EL (cell line): ENCODE measurements around the gene CCDC27.

Source experiments
- DNase-seq: peaks from one replicate; pipeline ENCODE4 v3.0.0-alpha.2; 2016

Gene CCDC27

DNA sequence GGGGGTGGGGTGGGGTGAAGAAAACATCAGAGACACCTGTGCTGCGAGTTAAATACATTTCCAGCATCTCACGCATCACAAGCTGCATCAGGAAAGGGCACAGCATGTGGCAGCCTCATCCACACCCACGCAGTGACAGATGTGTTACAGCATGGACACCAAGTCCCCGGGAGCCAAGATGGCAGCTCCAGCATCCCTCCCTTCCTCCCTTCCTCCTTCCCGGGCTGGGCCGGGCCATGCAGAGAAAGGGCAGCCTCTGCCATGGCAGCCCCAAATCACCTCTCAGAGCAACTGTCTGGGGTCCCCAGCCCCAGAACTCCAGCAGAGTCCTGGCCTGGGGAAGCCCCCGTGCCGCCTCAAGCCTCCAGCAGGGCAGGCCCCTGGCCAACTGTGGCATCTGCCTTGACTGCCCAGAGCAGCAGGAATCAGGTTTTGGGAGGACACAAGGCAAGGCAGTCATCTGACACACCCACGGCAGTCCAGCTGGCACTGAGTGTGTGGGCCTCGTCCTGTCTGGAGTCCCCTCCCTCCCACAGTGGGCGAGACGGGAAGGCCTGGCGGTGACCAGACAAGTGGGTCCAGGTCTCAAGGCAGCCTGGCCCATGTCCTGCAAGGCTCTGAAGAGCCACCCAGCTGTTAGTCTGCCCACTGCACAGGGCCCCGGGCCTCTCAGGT lies 26.5 kb downstream of the CCDC27 start:
- no peak for DNase-seq

DNA sequence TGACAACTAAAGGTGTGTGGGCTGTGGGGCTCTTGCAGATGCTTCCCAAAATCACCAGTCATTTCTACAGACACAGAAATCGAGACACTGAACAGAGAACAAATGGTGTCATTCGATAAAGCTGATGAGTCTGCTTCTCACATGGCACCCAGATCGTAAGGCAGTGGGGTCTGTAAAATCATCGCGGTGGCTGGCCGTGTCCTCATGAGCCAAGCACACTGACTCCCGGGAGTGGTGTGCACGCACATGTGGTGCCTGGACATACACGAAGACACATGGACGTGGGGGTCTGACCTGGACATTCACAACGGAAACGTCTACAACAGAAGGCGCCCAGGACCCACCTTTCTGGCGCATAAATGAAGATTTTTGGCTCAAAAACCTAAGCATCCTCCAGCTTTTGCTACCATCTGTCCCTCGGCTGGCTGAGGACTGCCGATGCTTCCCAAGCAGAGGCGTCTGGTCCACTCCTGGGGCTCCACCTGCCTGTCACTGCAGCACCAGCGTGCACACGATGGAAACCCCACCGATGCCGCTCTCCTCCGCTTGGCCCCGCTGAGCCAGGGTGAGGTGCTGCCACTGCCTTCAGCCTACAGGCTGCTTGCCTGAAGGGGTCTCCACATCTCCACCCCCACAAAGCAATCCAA lies 27.1 kb downstream of the CCDC27 start:
- no peak for DNase-seq

DNA sequence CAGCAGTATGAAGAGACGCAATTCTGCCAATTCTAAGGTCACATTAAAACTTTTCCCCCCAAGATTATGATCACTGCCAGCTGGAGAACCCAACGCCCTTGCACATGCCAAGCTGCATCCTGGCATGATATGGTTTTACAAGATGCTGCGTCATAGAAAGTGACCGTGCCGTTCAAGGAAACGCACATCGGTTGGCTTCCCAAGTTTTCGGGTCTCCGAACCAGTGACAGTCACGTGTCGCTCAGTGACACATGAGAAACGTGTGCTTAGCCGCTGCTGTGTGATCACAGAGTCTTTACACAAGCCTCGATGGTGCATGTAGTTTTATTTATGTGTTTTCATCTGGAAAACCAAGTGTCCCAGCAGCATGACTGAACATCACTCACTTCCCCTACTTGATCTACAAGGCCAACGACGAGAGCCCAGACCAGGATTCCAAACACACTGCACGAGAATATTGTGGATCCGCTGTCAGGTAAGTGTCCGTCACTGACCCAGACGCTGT lies 27.7 kb downstream of the CCDC27 start:
- DNase-seq: no peak

DNA sequence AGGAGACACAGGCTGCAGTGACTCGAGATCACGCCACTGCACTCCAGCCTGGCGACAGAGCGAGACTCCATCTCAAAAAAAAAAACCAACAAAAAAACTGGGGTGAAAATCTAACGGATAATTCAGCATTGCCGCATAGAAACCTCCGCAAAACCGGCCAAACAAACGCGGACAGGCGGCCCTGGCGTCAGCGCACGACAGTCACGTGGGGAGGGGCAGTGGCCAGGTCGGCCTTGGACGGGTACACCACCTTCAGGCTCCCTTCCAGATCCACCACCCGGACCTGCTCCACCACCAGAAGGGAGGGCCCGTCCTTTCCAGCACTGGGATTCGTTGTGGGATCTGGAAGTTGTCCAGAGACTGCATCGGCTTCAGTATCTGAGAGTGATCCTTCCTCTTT lies 28.7 kb downstream of the CCDC27 start:
- DNase-seq: no peak

DNA sequence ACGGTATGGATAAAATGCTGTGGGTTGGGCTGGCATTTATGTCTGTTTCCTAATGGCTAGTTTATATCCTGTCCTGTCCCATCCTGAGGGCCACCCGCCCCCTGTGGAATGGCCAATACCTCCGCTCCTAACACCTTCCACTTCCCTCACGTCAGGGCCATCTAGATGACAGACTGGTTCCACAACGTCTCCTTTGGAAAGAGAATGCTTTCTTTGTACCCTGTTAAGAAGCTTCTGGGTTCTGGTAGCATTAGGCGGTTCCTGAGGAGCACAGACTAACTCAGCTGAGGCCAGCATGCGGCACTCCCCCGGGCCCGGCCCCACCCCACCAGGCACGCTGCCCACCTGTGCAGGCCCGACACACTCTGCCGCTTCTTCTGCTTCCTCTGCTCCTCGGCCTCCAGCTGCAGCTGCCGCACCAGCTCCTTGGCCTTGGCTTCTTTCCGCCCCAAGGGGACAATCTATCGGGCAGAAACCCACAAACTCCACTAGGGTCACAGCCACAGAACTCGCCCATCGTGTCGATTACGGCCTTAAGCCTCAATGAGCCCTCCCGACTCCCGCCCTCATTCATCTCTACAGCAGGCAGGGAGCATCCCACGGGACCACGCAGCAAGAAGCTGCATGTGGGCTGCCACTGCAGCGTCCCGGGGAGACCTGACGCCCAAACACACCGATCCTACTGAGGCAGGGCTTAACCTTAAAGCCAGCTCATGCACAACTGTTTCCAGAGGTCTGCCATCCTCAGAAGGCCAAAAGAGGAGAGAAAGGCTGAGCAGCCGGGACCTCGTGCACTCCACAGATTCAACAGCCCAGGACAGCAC lies 31.6 kb downstream of the CCDC27 start:
- DNase-seq: no peak

DNA sequence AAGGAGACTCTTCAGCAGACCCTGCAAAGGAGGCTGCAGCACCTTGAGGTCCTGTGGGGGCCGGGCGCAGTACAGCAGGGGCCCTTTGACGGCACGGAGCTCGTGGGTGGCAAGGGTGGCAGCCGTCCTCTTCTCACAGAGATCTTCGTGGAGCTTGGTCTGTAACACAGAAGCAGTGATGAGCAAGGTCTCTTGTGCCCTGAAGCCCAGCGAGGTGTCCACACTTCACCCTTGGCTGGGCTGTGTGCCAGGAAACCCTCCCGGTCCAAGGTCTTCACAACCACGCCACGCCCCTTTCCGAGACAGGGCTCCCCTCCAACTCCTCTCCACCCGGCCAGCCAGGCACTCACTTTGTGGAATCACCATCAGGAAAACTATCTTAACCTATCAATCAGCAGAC lies 32.8 kb downstream of the CCDC27 start:
- DNase-seq: no peak

DNA sequence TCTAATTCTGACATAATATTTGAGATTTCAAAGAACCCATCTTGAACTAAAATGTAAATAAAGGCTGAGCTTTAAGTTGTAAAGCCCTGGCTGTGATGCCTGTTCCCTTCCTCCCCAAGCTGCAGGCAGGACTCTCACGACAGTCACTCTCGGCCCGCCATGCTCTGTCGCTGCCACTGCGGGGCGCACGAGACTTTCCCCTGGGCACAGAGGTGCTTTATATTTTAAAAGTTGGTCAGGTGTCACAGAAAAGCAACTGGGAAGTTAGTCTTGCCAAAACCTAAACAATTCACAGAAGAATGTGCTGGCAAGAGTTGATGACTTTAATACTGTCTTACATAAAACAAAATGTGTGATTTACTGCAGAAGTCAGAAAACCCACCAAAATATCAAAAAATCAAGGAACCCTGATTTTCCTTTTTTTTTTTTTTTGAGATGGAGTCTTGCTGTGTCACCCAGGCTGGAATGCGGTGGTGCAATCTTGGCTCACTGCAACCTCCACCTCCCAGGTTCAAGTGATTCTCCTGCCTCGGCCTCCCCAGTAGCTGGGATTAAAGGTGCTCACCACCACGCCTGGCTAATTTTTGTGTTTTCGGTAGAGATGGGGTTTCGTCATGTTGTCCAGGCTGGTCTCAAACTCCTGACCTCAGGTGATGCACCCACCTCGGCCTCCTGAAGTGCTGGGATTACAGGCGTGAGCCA lies 33.4 kb downstream of the CCDC27 start:
- DNase-seq: no peak

DNA sequence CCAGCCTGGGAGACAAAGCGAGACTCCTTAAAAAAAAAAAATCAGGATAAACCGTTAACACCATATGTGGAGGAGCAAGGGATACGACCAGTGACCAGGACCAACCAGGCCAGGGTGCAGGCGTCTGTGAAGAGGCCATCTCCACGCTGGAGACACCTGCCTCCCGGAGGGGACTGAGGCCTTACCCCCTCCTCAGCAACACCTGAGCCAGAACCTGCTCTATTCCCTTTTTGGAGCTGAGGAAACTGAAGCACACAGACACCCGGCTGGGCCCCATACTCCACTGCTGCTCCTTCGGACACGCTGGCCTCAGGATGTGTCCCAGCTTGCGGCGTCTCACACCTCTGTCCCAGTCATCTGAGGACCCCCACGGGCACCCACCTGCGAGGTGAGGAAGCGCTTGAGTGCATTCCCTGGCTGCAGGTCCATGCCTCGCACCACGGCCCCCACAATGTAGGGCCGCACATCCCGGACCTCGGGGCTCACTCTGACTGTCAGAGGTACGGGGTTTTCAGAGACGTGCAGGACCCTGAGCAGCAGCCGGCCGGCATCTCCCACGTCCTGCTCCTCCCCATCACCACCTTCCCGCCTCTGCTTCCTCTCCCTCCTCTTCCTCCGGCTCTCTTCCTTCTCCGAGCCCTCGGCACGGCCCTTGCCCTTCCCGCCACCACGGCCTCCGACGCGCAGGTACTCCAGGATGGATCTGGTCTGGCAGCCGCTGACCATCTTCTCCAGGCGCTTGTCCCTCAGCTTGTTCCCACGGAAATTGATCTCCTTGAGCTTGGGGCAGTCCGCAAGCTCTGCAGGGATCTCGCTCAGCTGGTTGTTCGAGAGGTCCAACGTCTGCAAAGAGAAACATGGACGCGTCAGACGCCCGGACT lies 34.5 kb downstream of the CCDC27 start:
- no peak for DNase-seq

DNA sequence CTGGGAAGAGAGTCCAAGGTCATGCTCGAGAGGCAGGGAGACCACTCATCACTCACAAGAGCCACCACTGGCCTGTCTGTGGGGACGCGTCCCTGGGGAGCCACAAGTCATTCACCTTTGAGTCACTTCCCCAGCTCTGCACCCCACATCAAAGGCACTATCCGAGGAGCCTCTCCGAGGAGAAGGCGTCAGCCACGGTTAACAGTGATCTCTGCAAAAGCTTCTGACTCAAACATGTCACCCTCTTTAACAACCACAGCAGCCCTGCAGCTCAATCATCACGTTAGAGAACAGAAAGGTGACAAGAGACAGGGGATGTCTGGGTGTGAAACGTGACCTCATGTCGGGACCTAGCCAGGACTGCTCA lies 35.1 kb downstream of the CCDC27 start:
- no peak for DNase-seq

DNA sequence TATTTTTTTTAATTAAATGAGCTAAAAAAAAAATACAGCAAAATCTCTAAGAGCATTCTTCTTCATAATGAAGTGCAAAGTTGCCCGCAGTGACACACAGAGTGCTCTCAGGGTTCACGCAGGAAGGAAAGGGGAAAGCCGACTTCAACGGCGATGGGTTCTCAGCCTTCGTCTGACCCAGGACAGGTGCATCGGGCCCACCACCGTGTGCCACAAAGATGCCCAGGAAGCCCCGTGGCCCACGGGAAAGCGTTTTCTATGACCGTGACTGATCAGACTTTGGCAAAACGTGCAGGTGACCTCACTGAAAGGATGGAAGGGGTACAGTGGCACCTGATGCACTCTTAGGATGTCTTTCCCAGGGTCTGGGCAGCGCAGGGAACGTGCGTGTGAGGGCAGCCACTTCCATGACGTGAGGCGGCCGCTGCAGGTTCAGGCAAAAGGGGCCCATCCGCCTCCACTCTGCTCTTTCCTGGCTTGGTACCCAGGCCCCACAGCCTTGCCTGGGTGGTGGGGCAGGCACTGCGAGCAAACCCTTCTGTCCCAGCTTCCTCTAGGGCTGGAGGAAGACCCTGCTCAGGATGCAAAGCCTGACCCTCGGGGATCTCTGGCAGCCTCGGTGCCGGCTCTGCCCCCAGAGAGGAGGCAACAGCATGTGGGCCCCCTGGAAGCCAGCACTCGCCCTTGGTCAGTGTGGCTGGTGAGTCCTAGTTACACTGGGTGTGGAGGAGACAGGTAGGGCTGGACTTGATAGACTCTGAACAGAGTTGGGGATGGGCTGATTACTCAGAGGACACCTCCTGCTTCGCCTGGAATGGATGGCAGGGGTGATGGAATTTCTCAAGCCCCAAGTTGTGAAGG lies 35.7 kb downstream of the CCDC27 start:
- no peak for DNase-seq

DNA sequence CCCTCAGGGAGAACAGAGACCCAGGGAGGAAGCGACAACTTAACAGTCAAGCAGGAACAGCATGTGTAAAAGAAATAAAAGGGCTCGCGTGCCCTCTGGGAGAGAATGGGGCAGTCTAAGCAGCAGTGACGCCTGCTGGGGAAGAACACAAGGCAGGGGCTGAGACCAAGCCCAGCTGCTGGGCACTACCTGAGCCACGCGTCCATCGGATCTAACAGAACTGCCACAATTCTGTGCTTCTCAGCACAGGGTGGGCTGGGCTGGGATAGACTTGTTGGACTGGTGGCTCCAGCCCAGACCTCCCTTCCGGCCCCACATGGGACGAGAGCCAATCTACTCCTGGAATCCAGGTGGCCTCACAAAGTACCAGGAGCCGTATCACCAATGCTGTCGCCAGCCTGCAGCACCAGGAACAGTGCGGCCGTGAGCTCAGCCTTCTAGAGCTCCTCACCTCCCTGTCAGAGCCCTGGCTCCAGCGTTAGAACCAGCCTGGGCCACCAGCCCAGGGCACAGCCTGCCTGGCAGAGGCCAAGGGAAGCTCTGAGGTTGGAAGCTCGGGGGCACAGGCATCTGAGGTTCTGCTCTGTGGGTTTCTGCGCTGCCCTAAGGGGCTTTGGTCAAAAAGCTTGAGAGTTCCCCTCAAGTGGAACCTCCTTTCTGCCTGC lies 36.6 kb downstream of the CCDC27 start:
- DNase-seq: no peak

DNA sequence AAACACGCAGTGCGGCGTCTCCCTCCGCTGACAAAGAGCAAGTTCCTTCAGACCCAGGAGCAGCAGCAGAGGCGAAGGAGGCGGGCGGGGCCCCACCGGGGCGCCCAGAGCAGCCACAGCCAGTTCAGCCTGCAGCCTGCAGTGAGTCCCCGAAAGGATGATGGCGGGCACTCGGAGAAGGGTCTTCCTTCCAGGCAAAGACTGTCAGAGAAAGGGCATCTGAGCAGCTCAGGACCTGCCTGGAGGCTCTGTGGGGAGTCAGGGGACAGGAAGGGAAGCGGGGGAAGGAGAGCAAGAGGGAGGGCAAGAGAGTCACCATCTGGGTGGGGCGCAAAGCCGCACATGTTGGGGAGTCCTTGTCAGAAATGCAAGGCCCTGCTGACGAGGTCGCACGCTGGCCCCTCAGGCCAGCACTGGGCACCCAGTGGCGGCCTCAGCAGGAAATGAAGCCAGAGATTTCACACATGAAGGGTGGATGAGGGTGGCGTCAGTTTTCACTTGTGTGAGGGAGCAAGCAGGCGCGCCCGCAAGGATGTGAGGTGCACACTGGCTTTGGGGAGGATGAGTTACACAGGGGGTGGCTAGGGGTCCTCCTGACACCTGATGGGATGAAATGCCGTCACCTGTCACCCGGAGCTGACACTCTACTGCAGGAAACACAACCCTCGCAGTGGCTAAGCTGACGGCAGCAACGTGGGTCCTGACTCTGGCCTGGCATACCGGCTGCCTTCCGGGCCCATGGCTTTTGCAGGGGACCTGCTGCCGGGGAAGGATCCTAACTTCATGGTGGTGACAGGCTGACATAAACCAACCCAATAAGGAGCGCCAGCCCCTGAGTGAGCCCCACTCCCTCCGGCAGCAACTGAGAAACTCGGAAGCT lies 37.4 kb downstream of the CCDC27 start:
- DNase-seq: no peak

DNA sequence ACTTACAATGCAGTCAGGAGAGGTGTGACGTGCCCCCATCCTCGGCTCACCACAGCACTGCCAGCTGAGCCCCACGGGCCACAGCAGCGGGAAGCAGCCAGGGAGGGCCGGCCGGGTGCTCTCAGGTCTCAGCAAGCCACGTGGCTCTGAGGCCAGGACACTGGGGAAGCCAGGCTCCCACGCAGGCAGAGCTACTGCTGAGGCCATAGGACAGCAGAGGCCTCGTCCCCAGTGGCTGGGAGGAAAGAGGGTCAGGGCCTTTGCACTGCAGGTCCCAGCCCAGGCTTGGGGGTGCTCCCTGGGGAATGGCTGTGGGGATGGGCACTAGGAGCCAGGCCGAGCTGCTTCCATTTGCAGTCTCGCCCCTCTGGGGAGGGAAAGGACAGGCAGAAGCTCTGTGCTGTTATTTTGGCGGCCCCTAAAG lies 38.3 kb downstream of the CCDC27 start:
- no peak for DNase-seq

DNA sequence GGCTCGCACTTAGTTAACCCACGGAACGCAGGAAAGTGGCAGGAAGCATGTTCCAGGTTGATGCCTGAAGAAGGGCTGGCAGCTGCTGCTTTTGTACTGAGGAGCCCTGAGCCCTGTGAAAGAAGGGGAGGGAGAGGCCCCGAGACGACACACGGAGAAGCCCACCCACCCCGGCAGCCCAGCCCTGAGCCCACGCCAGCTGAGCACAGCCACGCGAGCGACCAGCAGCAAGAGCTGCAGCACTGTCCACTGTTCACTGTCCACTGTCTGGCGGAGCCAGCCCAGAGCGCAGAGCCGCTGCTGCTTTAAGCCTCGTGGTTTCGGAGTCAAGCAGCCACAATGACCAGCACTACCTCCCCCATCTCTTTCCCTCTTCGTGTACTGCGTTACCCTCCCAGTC lies 38.7 kb downstream of the CCDC27 start:
- DNase-seq: no peak

DNA sequence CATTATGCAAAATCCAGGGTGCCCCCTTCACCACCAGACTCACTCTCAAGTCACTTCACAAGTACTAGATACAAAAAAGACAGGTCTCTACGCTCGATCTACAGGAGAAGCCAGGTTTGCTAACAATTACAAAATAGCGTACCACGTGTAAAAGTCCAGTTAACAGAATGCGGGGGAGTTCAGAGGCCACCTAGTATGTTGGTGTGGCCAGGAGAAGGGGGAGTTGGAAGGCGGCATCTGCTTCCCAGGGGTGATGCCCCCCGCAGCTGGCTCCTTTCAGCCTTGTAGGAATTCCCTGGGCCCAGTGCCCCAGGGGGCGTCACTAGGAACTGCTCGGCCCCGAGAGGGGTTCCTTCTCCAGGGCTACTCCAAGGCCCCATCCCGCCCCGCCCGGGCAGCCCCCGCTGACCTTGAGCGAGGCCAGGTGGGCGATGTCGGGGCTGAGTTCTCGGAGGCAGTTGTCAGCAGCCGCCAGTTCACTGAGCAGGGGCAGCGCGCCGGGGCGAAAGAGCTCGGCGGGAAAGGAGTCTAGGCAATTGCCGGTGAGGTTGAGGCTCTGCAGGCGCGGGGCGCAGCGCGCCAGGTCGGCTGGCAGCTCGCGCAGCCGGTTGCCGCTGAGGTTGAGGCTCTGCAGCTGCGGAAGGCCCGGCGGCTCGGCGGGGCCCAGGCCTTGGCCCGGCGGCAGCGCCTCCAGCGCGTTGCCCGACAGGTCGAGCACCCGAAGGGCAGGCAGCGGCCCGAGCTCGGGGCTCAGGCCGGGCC lies 43.4 kb downstream of the CCDC27 start:
- no peak for DNase-seq

DNA sequence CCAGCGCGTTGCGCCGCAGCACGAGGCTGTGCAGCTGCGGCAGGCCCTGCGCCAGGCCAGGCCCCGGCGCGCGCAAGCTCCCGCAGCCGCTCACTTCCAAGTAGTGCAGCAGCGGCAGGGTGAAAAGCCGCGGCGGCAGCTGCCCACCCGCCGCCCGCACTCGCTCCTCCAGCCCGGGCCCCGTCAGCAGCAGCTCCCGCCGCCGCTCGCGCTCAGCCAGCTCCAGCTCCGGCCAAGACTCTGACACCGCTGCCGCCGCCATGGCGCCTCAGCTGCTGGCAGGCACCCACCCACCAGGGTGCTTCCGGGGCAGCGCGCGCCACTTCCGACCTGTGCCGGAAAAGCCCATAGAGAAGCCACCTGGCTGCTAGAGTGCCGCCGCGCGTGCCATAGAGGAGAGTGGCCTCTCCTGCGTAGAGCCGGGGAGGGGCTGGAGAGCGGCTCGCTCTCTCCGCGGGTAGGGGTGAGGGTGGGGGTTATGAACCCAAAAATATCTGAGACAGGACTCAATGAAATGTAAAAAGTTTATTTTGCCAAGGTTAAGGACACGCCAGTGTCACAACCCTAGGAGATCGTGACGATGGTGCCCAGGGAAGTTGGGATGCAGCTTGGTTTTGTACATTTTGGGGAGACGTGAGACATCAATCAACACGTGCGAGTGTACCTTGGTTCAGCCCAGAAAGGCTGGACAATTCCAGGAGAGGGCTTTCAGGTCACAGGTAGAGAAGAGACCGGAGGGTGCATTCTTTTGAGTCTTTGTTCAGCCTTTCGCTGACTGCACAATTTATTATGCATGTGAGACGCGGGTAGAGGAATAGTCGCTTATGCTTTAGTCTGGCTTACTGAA lies 44.2 kb downstream of the CCDC27 start, which contains the start of gene LRRC47:
Gene LRRC47 (minus strand): TSS at position 284 of the 847 bp plus-strand sequence. CDS start 22 bp downstream, at position 262.
- DNase-seq: peak; percentile 89

DNA sequence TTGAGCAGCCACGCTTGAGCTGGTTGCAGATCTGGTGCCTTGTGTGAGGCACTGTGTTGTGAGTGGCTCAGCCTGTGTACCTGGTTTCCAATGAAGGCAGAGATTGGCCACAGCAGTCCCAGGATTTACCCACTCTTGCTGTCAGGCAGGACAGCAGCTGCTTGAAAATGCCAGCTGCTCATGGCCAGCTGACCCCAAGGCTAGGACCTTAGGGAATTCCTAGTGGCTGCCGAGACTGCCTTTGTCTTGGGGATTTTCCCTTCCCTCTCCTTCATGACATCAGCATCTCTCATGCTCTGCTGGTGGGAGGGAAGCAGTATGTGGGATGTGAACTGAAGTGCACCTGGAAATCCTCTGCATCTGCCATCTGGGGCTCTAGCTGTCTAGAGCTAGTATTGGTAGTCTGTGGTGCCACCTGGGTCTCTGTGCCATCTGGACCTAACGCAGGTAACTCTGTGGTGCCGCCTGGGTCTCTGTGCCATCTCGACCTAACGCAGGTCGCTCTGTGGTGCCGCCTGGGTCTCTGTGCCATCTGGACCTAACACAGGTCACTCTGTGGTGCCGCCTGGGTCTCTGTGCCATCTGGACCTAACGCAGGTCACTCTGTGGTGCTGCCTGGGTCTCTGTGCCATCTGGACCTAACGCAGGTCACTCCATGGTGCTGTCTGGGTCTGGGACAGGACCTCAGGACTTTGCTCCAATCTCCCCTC lies 47.9 kb downstream of the CCDC27 start:
- DNase-seq: no peak
